PC-9 (cell line): Measurements from ENCODE around the gene CSF1.

ENCODE experiments used
- CTCF ChIP-seq: fragments of 200-600 bp; sonication (generic); conservative IDR thresholded peaks from 2 replicates; pipeline ENCODE4 v1.6.1; 2017; ENCODE audit warnings: mixed run types, antibody characterized with exemption, mild to moderate bottlenecking, moderate library complexity
- EZH2 ChIP-seq: fragments of 200-600 bp; sonication (generic); IDR thresholded peaks from 2 replicates; pipeline ENCODE4 v1.8.0; 2017; ENCODE audit warnings: antibody characterized with exemption, low read depth

- TF ChIP-seq CTCF (no peak), EZH2 (no peak)
Measured at GRCh38 chr1:109882288-109883245, 28.1 kb upstream of the CSF1 start.
